CD8-positive, alpha-beta memory T cell (primary cell): Measurements from ENCODE around the gene SCAF1. TPM values are rescaled to one million over a fixed set of nuclear protein-coding genes. Genes with fewer than 3 reads are reported as not detected.

Source experiments
- CTCF ChIA-PET: fragments of 350-600 bp; sonication (Branson Sonifier 250); formaldehyde crosslinking; loops from one replicate; lab custom pipeline; 2021; ENCODE audit warnings: antibody characterized with exemption; lab: Charles Lee
- POLR2A ChIA-PET: fragments of 350-600 bp; sonication (Branson Sonifier 250); formaldehyde crosslinking; loops from one replicate; lab custom pipeline; 2021; ENCODE audit warnings: antibody characterized with exemption; lab: Charles Lee
- DNase-seq, 5 donors: peaks; one replicate each; pipeline versions ENCODE4 v3.0.0 to v3.0.0-alpha.2; 2020 to 2022; ENCODE audit warnings: mixed read lengths in 1 of 5
- H3K27ac ChIP-seq: one replicate; pipeline ENCODE4 v1.7.0; 2013; ENCODE audit warnings: low read depth, mild to moderate bottlenecking, low read length, moderate library complexity
- H3K27me3 ChIP-seq: 2 replicates; pipeline ENCODE4 v1.7.0; 2013; ENCODE audit warnings: low read length, mild to moderate bottlenecking; ENCODE audit not compliant: insufficient read depth, poor library complexity, severe bottlenecking
- H3K36me3 ChIP-seq: 2 replicates; pipeline ENCODE4 v1.7.0; 2013; ENCODE audit warnings: mild to moderate bottlenecking, low read length, moderate library complexity; ENCODE audit not compliant: insufficient read depth
- H3K4me1 ChIP-seq: 2 replicates; pipeline ENCODE4 v1.7.0; 2013; ENCODE audit warnings: mild to moderate bottlenecking, low read length, moderate library complexity; ENCODE audit not compliant: insufficient read depth
- H3K4me3 ChIP-seq: 2 replicates; pipeline ENCODE4 v1.7.0; 2013; ENCODE audit warnings: mild to moderate bottlenecking, low read length
- H3K9me3 ChIP-seq: 2 replicates; pipeline ENCODE4 v1.7.0; 2013; ENCODE audit warnings: mild to moderate bottlenecking, low read length
- H3K27ac Mint-ChIP-seq, 8 donors: one replicate each; pipeline ENCODE4 v1.8.0; 2020 to 2021; ENCODE audit warnings: mixed read lengths in 8 of 8, mild to moderate bottlenecking in 6 of 8, inconsistent platforms in 3 of 8, moderate library complexity in 3 of 8
- H3K27me3 Mint-ChIP-seq, 2 donors: one replicate each; pipeline ENCODE4 v1.8.0; 2020 to 2021; ENCODE audit warnings: mixed read lengths in 2 of 2, mild to moderate bottlenecking in 1 of 2, moderate library complexity in 1 of 2
- H3K36me3 Mint-ChIP-seq, 3 donors: one replicate each; pipeline ENCODE4 v1.8.0; 2020 to 2021; ENCODE audit warnings: mixed read lengths in 3 of 3, inconsistent platforms in 1 of 3, mild to moderate bottlenecking in 1 of 3
- H3K4me1 Mint-ChIP-seq, 3 donors: one replicate each; pipeline ENCODE4 v1.8.0; 2020 to 2021; ENCODE audit warnings: mixed read lengths in 3 of 3, inconsistent platforms in 1 of 3, mild to moderate bottlenecking in 1 of 3
- H3K4me3 Mint-ChIP-seq, 7 donors: one replicate each; pipeline ENCODE4 v1.8.0; 2020 to 2021; ENCODE audit warnings: mixed read lengths in 7 of 7, mild to moderate bottlenecking in 6 of 7, moderate library complexity in 4 of 7, inconsistent platforms in 2 of 7
- H3K9me3 Mint-ChIP-seq, 5 donors: one replicate each; pipeline ENCODE4 v1.8.0; 2020 to 2022; ENCODE audit warnings: mixed read lengths in 5 of 5, mild to moderate bottlenecking in 3 of 5, moderate library complexity in 2 of 5, inconsistent platforms in 1 of 5
- polyA plus RNA-seq: library from polyadenylated mRNA; unstranded; fragments of 300-500 nt; fragmentation: Illumina TruSeq; gene quantifications from one replicate; pipeline ENCODE4 v1.2.3, GENCODE V29; 2021
- total RNA-seq, 2 experiments: library from RNA; stranded (reverse); gene quantifications; one replicate each; pipeline ENCODE4 v1.2.3, GENCODE V29; 2021

Gene SCAF1
- total and polyA plus RNA-seq, 3 experiments from 2014 or later = 3.2 to 79.7 (median 79.2) TPM

GRCh38 chr19:49651820-49652550 is 10.0 kb downstream of the SCAF1 start:
- Histone ChIP-seq H3K4me1 (no peaks in the 10 kb centered on the region), H3K36me3 (peaks cover 39% of the 10 kb centered on the region), H3K4me3 (no peak overlapping the region), H3K27ac (no peak overlapping the region), H3K27me3 (no peaks in the 10 kb centered on the region), H3K9me3 (no peaks in the 10 kb centered on the region)
- H3K4me3 Mint-ChIP-seq = no peak overlapping the region
- POLR2A ChIA-PET = no interaction called here
- H3K4me1 Mint-ChIP-seq = peaks cover 1% of the 10 kb centered on the region in 3 donors
- H3K27me3 Mint-ChIP-seq = no peaks in the 10 kb centered on the region
- no peak for DNase-seq
- CTCF ChIA-PET = no interaction called here
- no peaks in the 10 kb centered on the region for H3K9me3 Mint-ChIP-seq
- H3K27ac Mint-ChIP-seq = no peak overlapping the region
- peaks cover 0 to 74% (median 1%) of the 10 kb centered on the region in 3 donors for H3K36me3 Mint-ChIP-seq

- peaks cover 0 to 73% (median 1%) of the 10 kb centered on the region in 3 donors for H3K36me3 Mint-ChIP-seq
- peaks cover 0 to 4% (median 2%) of the 10 kb centered on the region in 3 donors for H3K4me1 Mint-ChIP-seq
- no peaks in the 10 kb centered on the region for H3K27me3 Mint-ChIP-seq
- ChIA-PET CTCF (no interaction called here), POLR2A (interaction anchor here (1.0 kb wide), 1 partner anchor 12 kb away, joined by 3 read pairs; the partner anchor contains the start of genes BCL2L12 and IRF3)
- no peak overlapping the region for H3K4me3 ChIP-seq
- no peaks in the 10 kb centered on the region for H3K27me3 ChIP-seq
- H3K36me3 ChIP-seq = peaks cover 34% of the 10 kb centered on the region
- H3K27ac ChIP-seq = no peak overlapping the region
- H3K27ac Mint-ChIP-seq = no peak overlapping the region
- no peak overlapping the region for H3K4me3 Mint-ChIP-seq
- no peaks in the 10 kb centered on the region for H3K9me3 Mint-ChIP-seq
- H3K4me1 ChIP-seq = no peaks in the 10 kb centered on the region
- H3K9me3 ChIP-seq = no peaks in the 10 kb centered on the region
- DNase-seq = peak in 1 of 5 donors; percentile 44
Observed at GRCh38 chr19:49652551-49653465, 10.8 kb downstream of the SCAF1 start.

GRCh38 chr19:49653466-49653806 is 11.4 kb downstream of the SCAF1 start:
- no peak overlapping the region for H3K4me3 Mint-ChIP-seq
- H3K4me1 Mint-ChIP-seq = peaks cover 0 to 4% (median 2%) of the 10 kb centered on the region in 3 donors
- Histone ChIP-seq H3K36me3 (peaks cover 34% of the 10 kb centered on the region), H3K27me3 (no peaks in the 10 kb centered on the region), H3K4me3 (no peak overlapping the region), H3K9me3 (no peaks in the 10 kb centered on the region), H3K4me1 (no peaks in the 10 kb centered on the region), H3K27ac (no peak overlapping the region)
- no peaks in the 10 kb centered on the region for H3K27me3 Mint-ChIP-seq
- H3K9me3 Mint-ChIP-seq = no peaks in the 10 kb centered on the region
- H3K36me3 Mint-ChIP-seq = peaks cover 0 to 75% (median 1%) of the 10 kb centered on the region in 3 donors
- CTCF ChIA-PET = no interaction called here
- POLR2A ChIA-PET = interaction anchor here (1.0 kb wide), 1 partner anchor 12 kb away, joined by 3 read pairs; the partner anchor contains the start of genes BCL2L12 and IRF3
- no peak overlapping the region for H3K27ac Mint-ChIP-seq
- DNase-seq = no peak

GRCh38 chr19:49654581-49654980 is 12.6 kb downstream of the SCAF1 start:
- Mint-ChIP-seq H3K4me3 (no peak overlapping the region), H3K27me3 (no peaks in the 10 kb centered on the region), H3K9me3 (no peaks in the 10 kb centered on the region), H3K36me3 (peaks cover 0 to 77% (median 1%) of the 10 kb centered on the region in 3 donors), H3K4me1 (peaks cover 0 to 9% (median 2%) of the 10 kb centered on the region in 3 donors), H3K27ac (peak overlapping the region in 2 of 8 donors; percentile 50 to 74)
- Histone ChIP-seq H3K36me3 (peaks cover 44% of the 10 kb centered on the region), H3K27me3 (no peaks in the 10 kb centered on the region), H3K4me3 (no peak overlapping the region), H3K4me1 (no peaks in the 10 kb centered on the region), H3K9me3 (no peaks in the 10 kb centered on the region), H3K27ac (no peak overlapping the region)
- ChIA-PET POLR2A (no interaction called here), CTCF (interaction anchor here (2.6 kb wide), 1 partner anchor 12 kb away, joined by 8 read pairs; the partner anchor contains the start of gene SCAF1)
- DNase-seq = no peak

- Histone ChIP-seq H3K9me3 (no peaks in the 10 kb centered on the region), H3K36me3 (peaks cover 41% of the 10 kb centered on the region), H3K4me1 (no peaks in the 10 kb centered on the region), H3K4me3 (no peak overlapping the region), H3K27me3 (no peaks in the 10 kb centered on the region), H3K27ac (no peak overlapping the region)
- peaks cover 0 to 77% (median 5%) of the 10 kb centered on the region in 3 donors for H3K36me3 Mint-ChIP-seq
- H3K9me3 Mint-ChIP-seq = no peaks in the 10 kb centered on the region
- peak overlapping the region in 5 of 8 donors; percentile 15 to 72 (median 59) for H3K27ac Mint-ChIP-seq
- ChIA-PET CTCF (interaction anchor here (1.1 to 2.6 kb wide), 3 partner anchors 13 to 17 kb away, joined by 3 to 8 read pairs (median 3); partner anchors contain the start of gene SCAF1), POLR2A (interaction anchor here (0.6 kb wide), 1 partner anchor 425 kb away, joined by 3 read pairs; no protein-coding TSS in a partner anchor)
- peaks cover 0 to 17% (median 5%) of the 10 kb centered on the region in 3 donors for H3K4me1 Mint-ChIP-seq
- DNase-seq = no peak
- no peak overlapping the region for H3K4me3 Mint-ChIP-seq
- no peaks in the 10 kb centered on the region for H3K27me3 Mint-ChIP-seq
Observed at GRCh38 chr19:49655570-49656455, 13.8 kb downstream of the SCAF1 start.

GRCh38 chr19:49656456-49657109 is 14.6 kb downstream of the SCAF1 start:
- Histone ChIP-seq H3K9me3 (no peaks in the 10 kb centered on the region), H3K27ac (no peak overlapping the region), H3K4me1 (no peaks in the 10 kb centered on the region), H3K36me3 (peaks cover 44% of the 10 kb centered on the region), H3K4me3 (no peak overlapping the region), H3K27me3 (no peaks in the 10 kb centered on the region)
- H3K27ac Mint-ChIP-seq = peak overlapping the region in 5 of 8 donors; percentile 11 to 50 (median 42)
- ChIA-PET CTCF (interaction anchor here (1.1 to 2.6 kb wide), 3 partner anchors 14 to 24 kb away, joined by 3 to 8 read pairs (median 3); partner anchors contain the start of gene SCAF1), POLR2A (interaction anchor here (0.6 kb wide), 2 partner anchors 44 to 426 kb away, joined by 3 to 4 read pairs; no protein-coding TSS in a partner anchor)
- no peaks in the 10 kb centered on the region for H3K27me3 Mint-ChIP-seq
- no peak overlapping the region for H3K4me3 Mint-ChIP-seq
- no peak for DNase-seq
- H3K4me1 Mint-ChIP-seq = peaks cover 0 to 17% (median 5%) of the 10 kb centered on the region in 3 donors
- H3K9me3 Mint-ChIP-seq = no peaks in the 10 kb centered on the region
- peaks cover 0 to 82% (median 5%) of the 10 kb centered on the region in 3 donors for H3K36me3 Mint-ChIP-seq
